ENCODE results near the gene DEAF1.
"Not testable (repeated sequence)": the region's sequence is repeated elsewhere in the genome, so short reads cannot be mapped to it uniquely, and the experiment has no call there.

DEAF1 gene, protein sequence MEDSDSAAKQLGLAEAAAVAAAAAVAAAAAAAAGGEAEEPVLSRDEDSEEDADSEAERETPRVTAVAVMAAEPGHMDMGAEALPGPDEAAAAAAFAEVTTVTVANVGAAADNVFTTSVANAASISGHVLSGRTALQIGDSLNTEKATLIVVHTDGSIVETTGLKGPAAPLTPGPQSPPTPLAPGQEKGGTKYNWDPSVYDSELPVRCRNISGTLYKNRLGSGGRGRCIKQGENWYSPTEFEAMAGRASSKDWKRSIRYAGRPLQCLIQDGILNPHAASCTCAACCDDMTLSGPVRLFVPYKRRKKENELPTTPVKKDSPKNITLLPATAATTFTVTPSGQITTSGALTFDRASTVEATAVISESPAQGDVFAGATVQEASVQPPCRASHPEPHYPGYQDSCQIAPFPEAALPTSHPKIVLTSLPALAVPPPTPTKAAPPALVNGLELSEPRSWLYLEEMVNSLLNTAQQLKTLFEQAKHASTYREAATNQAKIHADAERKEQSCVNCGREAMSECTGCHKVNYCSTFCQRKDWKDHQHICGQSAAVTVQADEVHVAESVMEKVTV

DNA sequence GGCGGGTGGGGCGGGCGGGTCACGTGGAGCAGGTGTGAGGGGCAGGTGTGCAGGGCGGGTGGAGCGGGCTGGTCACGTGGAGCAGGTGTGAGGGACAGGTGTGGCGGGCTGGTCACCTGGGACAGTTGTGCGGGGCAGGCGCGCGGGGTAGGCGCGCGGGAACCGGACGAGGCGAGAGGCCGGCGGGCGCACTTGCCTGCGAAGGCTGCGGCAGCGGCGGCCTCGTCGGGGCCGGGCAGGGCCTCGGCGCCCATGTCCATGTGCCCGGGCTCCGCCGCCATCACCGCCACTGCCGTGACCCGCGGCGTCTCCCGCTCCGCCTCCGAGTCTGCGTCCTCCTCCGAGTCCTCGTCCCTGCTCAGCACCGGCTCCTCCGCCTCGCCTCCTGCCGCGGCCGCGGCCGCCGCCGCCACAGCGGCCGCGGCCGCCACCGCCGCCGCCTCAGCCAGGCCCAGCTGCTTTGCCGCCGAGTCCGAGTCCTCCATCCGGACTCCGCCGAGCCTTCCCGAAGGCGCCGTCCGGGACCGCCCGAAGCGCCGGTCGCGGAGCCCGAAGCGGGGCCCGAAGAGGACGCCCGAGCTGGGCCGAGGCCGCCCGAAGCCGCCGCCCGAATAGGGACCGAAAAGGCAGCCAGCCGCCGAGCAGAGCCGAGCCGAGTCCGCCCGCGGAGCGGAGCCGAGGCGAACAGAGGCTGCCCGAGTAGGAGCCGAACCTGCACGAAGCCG lies at the start of gene DEAF1:
Gene DEAF1, minus strand, starts transcription at position 660 of the 725 bp plus-strand sequence. Its CDS starts 175 bp downstream, at position 485.
- DNase-seq (ENCODE audit: low read depth in 2 of 3, low spot score in 2 of 3), result peak in 2 of 3 experiments; percentile 99

DNA sequence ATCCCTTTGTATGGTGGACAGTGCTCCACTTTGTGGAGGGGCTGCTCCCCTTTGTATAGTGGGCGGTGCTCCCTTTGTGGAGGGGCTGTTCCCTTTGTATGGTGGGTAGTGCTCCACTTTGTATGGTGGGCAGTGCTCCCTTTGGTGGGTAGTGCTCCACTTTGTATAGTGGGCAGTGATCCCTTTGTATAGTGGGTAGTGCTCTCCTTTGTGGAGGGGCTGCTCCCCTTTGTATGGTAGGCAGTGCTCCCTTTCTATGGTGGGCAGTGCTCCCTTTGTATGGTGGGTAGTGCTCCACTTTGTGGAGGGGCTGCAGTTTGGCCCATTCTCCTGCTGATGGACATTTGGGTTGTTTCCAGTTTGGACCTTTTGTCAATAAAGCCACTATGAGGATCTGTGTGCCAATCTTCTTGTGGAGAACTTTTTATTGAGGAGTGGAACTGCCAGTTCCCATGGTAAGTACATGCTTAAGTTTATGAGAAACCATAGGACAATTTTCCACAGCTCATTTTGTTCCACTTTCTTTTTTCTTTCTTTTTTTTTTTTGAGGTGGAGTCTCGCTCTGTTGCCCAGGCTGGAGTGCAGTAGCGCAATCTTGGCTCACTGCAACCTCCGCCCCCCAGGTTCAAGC lies 47.7 kb upstream of the DEAF1 start:
- no peak for DNase-seq (ENCODE audit: low read depth in 2 of 3, low spot score in 2 of 3)

DNA sequence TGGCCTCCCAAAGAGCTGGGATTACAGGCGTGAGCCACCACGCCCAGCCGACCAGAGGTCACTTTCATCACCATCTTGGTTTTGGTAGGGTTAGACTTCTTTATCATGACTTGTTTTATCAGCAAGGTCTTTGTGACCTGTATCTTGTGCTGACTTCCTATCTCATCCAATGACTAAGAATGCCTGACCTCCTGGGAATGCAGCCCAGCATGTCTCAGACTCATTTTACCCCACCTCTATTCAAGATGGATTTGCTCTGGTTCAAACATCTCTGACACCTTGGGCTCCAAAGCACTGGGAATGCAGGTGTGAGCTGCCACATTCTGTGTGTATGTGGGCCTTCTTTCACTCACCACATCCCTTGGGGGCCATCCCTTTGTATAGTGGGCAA lies 47.1 kb upstream of the DEAF1 start:
- no peak for DNase-seq (ENCODE audit: low read depth in 2 of 3, low spot score in 2 of 3)

DNA sequence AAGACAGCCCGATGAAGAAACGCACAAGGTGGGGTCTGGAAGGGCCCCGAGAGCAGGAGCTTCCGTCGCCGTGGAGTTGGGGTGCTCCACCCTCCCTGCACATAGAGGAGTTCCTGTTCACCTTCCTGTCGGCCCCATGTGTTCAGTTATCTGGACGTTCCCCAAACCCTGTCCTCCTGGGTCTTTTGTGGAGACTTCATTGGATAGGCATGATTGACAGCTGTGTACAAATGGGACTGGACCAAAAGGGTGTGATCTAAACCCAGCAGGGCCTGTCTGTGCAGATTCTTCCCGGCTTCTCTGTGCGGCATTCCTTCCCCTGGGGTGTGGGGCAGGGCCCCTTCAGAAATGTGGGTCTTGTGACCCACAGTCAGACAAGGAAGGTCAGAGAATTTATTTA lies 42.9 kb upstream of the DEAF1 start:
- not testable (repeated sequence) for DNase-seq (ENCODE audit: low read depth in 2 of 3, low spot score in 2 of 3)

DNA sequence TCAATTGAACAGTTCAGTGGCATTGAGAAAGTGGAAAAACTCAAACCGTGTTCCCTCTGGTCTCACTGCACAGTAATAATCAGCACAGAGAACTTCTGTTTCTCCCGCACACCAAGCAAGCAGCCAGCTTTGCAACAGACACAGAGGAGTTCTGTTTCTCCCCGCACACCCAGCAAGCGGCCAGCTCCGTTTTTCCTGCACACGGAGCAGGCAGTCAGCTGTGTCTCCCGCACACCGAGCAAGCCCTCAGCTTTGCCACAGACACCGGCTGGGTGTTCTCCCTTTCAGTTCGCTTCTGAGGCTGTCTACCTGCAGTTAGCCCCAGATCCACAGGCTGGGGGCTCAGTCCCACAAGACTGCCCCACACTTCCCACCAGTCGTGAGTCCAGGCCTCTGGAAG lies 42.3 kb upstream of the DEAF1 start:
- no peak for DNase-seq (ENCODE audit: low read depth in 2 of 3, low spot score in 2 of 3)

DNA sequence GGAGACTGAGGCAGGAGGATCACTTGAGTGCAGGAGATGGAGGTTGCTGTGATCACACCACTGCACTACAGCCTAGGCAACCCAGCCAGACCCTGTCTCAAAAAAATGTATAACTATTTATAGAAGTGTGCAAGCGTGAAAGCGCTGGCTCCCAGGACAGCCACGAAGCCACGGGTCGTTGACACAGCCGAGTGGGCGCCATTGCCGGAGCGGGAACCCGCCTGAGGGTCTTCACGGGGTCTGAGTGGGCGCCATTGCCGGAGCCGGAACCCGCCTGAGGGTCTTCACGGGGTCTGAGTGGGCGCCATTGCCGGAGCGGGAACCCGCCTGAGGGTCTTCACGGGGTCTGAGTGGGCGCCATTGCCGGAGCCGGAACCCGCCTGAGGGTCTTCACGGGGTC lies 39.5 kb upstream of the DEAF1 start:
- not testable (repeated sequence) for DNase-seq (ENCODE audit: low read depth in 2 of 3, low spot score in 2 of 3)

DNA sequence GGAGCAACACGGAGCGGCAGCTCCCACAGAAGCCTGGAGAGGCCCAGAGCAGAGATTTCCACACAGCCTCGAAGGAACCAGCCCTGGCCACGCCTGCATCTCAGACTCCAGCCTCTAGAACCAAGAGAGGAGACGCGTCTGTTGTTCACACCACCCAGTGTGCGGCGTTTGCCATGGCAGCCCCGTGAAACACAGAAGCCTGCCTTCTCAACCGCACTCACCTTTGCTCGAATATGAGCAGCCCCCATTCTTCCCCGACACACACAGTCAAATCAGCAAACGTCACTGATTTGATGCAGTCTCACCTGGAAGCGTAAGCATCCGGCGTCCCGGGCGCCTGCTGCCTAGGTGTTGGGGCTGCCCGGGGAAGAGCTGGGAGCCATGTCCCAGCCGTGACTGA lies 38.0 kb upstream of the DEAF1 start:
- no peak for DNase-seq (ENCODE audit: low read depth in 2 of 3, low spot score in 2 of 3)

DNA sequence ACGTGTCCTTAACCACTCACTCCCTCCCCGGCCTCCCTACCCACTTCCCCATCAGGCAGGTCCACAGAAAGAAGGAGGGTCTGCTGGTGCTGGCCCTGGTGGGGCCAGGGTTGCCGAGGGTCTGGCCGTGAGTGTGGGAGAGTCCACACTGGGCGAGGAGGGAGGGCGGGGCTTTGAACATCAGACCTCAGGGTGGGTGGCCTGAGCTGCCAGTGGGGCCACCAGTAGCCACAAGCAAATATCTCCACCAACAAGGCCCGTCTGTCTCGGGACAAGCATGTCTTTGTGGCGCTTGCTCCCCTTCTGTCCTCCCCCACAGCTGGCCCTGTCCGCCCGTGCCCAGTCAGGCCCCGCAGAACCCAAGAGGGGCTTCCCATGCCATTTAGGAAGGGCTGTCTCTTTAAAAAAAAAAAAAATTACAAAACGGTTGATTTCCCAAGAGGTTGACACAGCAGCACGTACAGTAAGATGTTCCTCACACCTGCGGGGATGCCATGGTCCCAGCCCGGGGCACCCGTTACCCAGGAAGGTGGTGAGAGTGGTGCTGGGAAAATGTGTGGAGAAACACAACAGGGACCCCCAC lies 34.6 kb upstream of the DEAF1 start:
- DNase-seq (ENCODE audit: low read depth in 2 of 3, low spot score in 2 of 3), result no peak

DNA sequence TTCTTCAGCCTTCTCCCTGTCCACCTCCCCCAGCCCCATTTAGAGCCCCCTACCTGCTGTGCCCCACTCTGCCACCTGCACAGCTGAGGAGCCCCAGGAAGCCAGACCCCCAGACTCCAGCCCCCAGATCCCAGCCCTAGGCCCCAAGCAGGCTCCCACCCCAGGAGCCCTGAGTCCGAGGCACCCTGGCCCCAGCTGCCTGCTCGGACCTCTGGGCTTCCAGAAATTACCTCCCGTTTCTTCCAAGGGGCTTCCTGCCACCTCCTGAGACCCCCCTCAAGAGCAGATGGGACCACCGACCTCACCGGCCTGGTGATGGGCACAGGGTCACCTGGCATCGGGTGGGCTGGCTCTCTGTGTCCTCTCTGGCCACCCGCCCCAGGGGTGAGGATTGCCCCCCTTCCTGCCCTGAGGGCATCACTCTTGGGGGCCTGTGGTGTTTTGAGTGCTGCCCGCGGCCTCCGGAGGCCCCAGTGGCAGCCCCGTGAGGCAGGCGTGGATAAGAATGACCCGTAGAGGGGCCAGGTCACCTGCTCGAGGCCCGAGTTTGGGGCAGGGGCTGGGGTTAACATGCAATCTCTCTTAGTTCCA lies 34.0 kb upstream of the DEAF1 start:
- DNase-seq (ENCODE audit: low read depth in 2 of 3, low spot score in 2 of 3), result no peak

DNA sequence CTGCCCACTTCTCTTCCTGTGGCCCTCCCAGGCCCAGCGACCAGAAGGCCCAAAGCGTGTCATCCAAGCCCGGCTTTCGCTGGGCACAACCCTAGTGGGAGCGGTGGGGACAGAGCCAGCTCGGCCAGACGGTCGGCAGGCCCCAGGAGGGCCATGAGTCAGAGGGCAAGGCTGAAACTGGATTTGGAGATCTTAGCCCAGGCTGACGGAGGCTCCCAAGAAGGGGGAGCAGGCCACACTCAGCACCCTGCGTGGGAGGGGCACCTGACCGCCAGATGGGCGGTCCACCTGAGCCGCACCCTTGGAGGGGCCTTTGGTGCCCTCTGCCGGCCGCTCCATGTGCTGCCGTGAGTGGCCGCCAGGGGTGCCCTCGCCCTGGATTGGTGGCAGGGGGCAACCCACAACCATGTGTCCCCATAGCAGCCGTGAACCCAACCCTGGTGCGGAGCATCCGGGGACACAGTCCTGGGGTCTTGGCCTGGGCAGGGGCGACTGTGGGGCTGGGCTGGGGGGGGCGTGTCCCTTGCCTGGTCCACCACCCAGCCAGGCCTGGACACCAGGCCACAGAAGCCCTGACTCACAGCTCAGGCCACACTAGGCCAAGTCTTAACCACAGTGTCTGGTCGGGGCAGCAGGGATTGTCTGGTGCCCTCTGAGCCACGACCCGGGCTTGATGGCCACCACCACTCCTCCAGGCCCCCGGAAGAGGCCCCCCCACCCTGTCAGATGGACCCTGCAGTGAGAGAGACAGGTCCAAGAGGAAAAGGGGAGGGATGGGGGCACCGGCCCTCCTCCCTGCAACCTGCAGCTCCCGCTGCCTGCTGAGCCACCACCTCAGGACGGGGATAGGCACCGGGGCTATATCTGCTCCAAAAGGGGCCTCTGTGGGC lies 33.1 kb upstream of the DEAF1 start:
- peak; percentile 64 to 76 (median 66) for DNase-seq (ENCODE audit: low read depth in 2 of 3, low spot score in 2 of 3)

DNA sequence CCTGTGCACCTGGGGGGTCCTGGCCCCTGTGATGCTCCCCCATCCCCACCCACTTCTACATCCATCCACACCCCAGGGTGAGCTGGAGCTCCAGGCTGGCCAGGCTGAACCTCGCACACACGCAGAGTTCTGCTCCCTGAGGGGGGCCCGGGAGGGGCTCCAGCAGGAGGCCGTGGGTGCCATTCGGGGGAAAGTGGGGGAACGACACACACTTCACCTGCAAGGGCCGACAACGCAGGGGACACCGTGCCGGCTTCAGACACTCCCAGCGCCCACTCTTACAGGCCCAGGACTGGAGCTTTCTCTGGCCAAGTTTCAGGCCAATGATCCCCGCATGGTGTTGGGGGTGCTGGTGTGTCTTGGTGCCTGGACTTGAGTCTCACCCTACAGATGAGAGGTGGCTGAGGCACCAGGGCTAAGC lies 32.3 kb upstream of the DEAF1 start:
- no peak for DNase-seq (ENCODE audit: low read depth in 2 of 3, low spot score in 2 of 3)

DNA sequence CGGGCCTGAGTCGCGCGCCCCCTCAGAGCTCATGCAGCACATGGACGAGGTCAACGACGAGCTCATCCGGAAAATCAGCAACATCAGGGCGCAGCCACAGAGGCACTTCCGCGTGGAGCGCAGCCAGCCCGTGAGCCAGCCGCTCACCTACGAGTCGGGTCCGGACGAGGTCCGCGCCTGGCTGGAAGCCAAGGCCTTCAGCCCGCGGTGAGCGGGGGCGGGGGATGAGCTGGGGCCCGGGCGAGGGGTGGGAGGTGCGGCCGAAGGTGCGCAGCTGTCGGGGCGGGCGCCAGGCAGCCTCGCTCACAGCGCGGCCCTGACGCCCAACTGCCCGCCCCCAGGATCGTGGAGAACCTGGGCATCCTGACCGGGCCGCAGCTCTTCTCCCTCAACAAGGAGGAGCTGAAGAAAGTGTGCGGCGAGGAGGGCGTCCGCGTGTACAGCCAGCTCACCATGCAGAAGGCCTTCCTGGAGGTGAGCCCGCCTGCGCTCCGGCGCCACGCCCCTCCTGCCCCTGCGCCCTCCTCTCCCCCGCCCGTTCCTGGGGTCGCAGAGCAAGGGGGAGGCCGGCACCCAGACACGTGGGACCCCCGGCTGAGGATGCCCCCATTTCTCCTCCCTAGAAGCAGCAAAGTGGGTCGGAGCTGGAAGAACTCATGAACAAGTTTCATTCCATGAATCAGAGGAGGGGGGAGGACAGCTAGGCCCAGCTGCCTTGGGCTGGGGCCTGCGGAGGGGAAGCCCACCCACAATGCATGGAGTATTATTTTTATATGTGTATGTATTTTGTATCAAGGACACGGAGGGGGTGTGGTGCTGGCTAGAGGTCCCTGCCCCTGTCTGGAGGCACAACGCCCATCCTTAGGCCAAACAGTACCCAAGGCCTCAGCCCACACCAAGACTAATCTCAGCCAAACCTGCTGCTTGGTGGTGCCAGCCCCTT lies 31.5 kb upstream of the DEAF1 start:
- DNase-seq (ENCODE audit: low read depth in 2 of 3, low spot score in 2 of 3), result no peak

DNA sequence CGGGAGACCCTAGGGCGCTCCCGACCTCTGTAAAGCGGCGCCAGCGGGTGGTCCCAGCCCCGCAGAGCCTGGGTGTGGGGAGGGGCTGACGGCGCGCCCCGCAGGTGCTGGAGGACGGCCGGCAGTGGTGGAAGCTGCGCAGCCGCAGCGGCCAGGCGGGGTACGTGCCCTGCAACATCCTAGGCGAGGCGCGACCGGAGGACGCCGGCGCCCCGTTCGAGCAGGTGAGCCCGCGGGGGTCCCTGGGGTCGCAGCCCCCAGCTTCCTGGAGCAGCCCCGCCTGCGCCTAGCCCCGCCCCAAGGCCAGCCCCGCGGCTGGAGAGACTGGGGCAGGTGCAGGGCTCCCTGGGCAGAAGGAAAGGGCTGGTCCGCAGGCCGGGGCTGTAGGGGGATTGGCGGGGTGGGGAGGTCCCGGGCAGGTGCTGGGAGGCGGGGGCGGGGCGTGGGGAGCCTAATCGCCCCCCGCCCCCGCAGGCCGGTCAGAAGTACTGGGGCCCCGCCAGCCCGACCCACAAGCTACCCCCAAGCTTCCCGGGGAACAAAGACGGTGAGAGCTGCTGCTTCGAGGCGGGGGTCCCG lies 30.7 kb upstream of the DEAF1 start:
- DNase-seq (ENCODE audit: low read depth in 2 of 3, low spot score in 2 of 3), result no peak

DNA sequence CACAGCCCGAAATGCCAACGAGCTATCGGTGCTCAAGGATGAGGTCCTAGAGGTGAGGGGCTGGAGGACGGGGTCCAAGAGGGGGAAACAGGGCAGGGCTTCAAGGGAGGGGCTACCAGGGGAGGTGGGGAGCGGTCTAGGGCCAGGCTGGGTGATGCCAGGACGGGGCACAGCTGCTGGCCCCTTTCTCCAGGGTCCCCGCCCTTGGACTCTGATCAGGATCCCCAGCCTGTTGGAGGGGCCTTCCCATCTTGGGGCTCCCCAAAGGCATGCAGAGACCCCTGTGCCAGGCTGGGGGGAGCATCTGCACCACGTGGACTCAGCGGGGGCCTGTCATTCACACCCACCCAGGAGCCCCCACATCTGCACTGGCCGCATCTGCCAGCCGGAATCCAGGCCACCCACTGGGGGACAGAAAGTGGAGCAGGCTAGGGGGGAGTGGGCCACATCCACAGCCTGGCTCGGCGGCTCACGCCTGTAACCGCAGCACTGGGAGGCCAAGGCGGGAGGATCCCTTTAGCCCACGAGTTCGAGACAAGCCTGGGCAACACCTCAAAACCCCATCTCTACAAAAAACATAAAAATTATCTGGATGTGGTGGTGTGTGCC lies 29.9 kb upstream of the DEAF1 start:
- no peak for DNase-seq (ENCODE audit: low read depth in 2 of 3, low spot score in 2 of 3)

DNA sequence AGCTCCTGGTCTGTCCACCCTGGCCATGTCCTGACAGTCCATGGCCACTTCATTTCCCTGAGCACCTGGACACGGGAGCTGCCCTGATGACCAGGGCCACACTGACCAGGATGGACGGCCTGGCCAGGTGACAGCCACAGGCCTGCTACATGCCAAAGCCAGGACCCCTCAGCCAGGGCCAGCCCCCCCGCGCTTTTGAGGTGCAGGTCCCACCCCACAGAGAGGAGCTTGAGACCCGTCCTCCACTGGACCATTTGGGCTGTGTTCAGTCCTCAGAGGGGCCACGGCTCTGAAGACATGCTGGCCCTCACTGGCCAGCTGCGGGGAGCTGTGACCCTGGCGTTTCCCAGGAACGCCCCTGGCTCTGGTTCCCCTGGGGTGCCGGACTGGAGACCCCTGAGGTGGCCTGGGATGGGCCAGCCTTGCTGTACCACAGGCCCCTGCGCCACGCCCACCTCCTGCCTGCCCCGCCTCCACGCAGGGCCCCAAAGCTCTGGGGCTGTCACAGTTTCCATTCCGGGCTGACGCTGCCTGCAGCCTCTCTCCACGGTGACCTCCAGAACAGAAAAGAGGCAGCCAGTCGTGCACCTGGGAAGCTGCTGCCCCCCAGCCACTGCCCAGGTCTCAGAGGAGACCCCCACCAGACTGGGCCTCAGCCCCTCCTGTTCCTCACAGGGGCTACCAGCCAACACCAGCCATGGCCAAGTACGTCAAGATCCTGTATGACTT lies 29.2 kb upstream of the DEAF1 start:
- DNase-seq (ENCODE audit: low read depth in 2 of 3, low spot score in 2 of 3), result no peak

DNA sequence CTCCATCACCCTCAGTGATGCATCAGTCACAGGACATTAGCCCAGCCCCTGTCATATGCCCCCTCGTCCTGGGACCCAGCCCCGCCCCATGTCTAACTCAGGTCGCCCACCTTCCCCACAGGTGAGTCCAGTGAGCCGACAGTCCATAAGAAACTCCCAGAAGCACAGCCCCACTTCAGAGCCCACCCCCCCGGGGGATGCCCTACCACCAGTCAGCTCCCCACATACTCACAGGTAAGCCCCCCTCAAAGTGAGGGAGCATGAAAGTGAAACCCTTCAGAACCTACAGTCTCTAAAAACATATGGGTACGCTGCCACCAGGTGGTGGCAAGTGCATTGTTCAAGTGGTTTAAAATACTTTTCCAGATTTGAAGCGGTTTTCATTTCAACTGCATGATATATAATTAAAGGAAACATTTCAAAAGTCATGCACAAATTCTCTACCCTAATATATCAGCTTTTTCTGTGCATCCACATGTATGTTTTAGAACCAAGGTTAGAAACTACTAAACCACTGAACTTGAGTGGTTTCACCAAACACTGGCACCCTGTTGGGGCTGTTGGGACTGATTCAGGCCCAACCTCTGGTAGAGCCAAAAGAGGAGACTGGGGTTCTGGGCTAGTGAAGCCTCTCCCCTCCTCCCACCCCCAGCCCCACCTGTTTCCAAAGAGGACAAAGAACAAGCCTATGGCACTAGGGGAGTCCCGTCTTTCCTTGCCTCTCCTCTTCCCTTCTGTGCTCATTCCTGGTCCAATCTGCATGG lies 28.3 kb upstream of the DEAF1 start:
- DNase-seq (ENCODE audit: low read depth in 2 of 3, low spot score in 2 of 3), result no peak

DNA sequence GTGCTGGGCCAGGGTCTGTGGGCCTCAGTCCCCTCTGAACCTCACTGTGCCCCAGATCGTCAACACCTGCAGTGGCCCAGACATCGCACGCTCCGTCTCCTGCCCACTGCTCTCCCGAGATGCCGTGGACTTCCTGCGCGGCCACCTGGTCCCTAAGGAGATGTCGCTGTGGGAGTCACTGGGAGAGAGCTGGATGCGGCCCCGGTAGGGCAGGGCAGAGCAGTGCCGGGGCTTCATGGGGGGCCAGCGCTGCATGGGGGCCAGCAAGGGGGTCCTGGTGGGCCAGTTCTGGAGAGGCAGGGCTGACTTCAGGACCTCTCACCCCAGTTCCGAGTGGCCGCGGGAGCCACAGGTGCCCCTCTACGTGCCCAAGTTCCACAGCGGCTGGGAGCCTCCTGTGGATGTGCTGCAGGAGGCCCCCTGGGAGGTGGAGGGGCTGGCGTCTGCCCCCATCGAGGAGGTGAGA lies 27.4 kb upstream of the DEAF1 start:
- no peak for DNase-seq (ENCODE audit: low read depth in 2 of 3, low spot score in 2 of 3)

All from activated CD8-positive, alpha-beta memory T cell treated with anti-CD3 and anti-CD28 coated beads for 48 hours (primary cell).